Tibial nerve (tissue), 4 donors: ENCODE measurements around the gene SCEL.

Source experiments
- CTCF ChIP-seq, 5 experiments: fragments of 200-600 bp in 3 of 5; fragments of 450-650 bp in 2 of 5; sonication (generic) in 3 of 5; IDR thresholded peaks; one replicate each; pipeline ENCODE4 v1.5.1; 2016 to 2019; ENCODE audit warnings: antibody characterized with exemption in 5 of 5, mild to moderate bottlenecking in 3 of 5, moderate library complexity in 2 of 5
- EP300 ChIP-seq, 2 donors: sonication (generic); formaldehyde crosslinking; IDR thresholded peaks; one replicate each; pipeline ENCODE4 v1.6.1; 2017; ENCODE audit warnings: antibody characterized with exemption in 2 of 2, mild to moderate bottlenecking in 1 of 2
- POLR2A ChIP-seq, 2 donors: fragments of 450-650 bp; IDR thresholded peaks; one replicate each; pipeline ENCODE4 v1.6.1; 2017; ENCODE audit warnings: antibody characterized with exemption in 2 of 2, mild to moderate bottlenecking in 2 of 2, moderate library complexity in 2 of 2

GRCh38 chr13:77571956-77572355, 36.5 kb downstream of the SCEL start:
- TF ChIP-seq CTCF (IDR thresholded peaks at IDR 0.05), result no peak
- no peak for TF ChIP-seq POLR2A (IDR thresholded peaks at IDR 0.05)
- no peak for TF ChIP-seq EP300 (IDR thresholded peaks at IDR 0.05)
